ENCODE results near the gene MAP2.

The MAP2 gene

DNA sequence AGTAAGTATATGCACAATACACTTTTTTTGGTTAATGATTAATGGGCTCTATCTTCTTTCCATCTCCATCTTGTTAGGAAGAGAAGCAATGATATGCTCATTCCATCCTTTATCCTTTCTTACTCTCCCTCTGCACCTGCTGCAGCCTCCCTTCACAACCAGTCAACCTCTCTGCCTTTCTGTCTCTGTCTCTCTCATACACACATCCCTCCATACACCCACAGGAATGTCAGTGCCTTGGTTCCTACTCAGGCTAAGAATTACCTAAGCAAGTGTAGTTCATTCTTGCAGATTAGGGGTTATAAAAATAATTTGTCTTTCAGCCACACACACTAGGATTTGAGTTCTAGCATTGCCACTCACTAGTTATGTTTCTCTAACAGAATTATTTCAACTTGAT is 45.6 kb downstream of the MAP2 start:
- H3K27ac ChIP-seq = no peak overlapping the region

DNA sequence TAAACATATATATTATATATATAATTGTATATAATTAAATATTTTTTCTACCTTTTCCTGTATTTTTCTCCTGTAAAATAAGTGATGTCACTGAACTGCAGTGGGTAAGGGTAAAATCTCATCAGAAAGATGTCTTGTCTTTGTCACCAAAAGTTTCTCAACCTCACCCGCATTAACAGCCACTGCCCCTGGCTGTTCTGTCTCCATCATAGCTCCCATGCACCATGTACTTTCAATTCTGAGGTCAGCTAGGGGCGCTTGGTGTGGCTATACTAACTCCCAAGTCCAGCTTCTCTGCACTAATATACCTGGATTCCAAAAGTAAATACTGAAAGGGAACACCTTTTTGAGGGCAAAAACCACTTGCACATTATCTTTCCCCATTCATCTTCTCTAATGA is 46.6 kb downstream of the MAP2 start:
- no peak overlapping the region for H2AFZ ChIP-seq (ENCODE audit: low read depth)

More for the DNA sequence above, 45.6 kb downstream of the MAP2 start:
- TF ChIP-seq CTCF (conservative IDR thresholded peaks at IDR 0.05; ENCODE audit: low read depth, low read length) = no peak
- Histone ChIP-seq H3K4me1 (ENCODE audit: low read depth, poor library complexity, severe bottlenecking) (peaks cover 24% of the 10 kb centered on the region), H3K36me3 (ENCODE audit: insufficient read depth) (no peaks in the 10 kb centered on the region), H3K4me2 (no peak overlapping the region), H3K79me2 (ENCODE audit: insufficient read depth, low read depth) (no peaks in the 10 kb centered on the region), H3K27me3 (ENCODE audit: insufficient read depth, low read depth) (no peaks in the 10 kb centered on the region), H3K4me3 (IDR thresholded peaks at IDR 0.05; ENCODE audit: insufficient read depth, low read depth, low read length) (no peak overlapping the region), H2AFZ (ENCODE audit: low read depth) (no peak overlapping the region), H3K9ac (no peak overlapping the region), H4K20me1 (ENCODE audit: insufficient read depth) (no peaks in the 10 kb centered on the region)

GRCh38 chr2:209471037-209471436 is 47.2 kb downstream of the MAP2 start:
- Histone ChIP-seq H4K20me1 (ENCODE audit: insufficient read depth) (no peaks in the 10 kb centered on the region), H3K4me1 (ENCODE audit: low read depth, poor library complexity, severe bottlenecking) (peaks cover 29% of the 10 kb centered on the region), H3K9ac (no peak overlapping the region), H2AFZ (ENCODE audit: low read depth) (no peak overlapping the region), H3K4me3 (IDR thresholded peaks at IDR 0.05; ENCODE audit: insufficient read depth, low read depth, low read length) (no peak overlapping the region), H3K27ac (no peak overlapping the region), H3K36me3 (ENCODE audit: insufficient read depth) (no peaks in the 10 kb centered on the region), H3K27me3 (ENCODE audit: insufficient read depth, low read depth) (no peaks in the 10 kb centered on the region), H3K79me2 (ENCODE audit: insufficient read depth, low read depth) (no peaks in the 10 kb centered on the region), H3K4me2 (no peak overlapping the region)
- TF ChIP-seq CTCF (conservative IDR thresholded peaks at IDR 0.05; ENCODE audit: low read depth, low read length) = no peak

More for the DNA sequence above, 46.6 kb downstream of the MAP2 start:
- Histone ChIP-seq H3K4me2 (no peak overlapping the region), H3K4me1 (ENCODE audit: low read depth, poor library complexity, severe bottlenecking) (peaks cover 29% of the 10 kb centered on the region), H3K27me3 (ENCODE audit: insufficient read depth, low read depth) (no peaks in the 10 kb centered on the region), H3K4me3 (IDR thresholded peaks at IDR 0.05; ENCODE audit: insufficient read depth, low read depth, low read length) (no peak overlapping the region), H3K27ac (no peak overlapping the region), H3K36me3 (ENCODE audit: insufficient read depth) (no peaks in the 10 kb centered on the region), H3K9ac (no peak overlapping the region), H3K79me2 (ENCODE audit: insufficient read depth, low read depth) (no peaks in the 10 kb centered on the region), H4K20me1 (ENCODE audit: insufficient read depth) (no peaks in the 10 kb centered on the region)
- TF ChIP-seq CTCF (conservative IDR thresholded peaks at IDR 0.05; ENCODE audit: low read depth, low read length) = no peak

DNA sequence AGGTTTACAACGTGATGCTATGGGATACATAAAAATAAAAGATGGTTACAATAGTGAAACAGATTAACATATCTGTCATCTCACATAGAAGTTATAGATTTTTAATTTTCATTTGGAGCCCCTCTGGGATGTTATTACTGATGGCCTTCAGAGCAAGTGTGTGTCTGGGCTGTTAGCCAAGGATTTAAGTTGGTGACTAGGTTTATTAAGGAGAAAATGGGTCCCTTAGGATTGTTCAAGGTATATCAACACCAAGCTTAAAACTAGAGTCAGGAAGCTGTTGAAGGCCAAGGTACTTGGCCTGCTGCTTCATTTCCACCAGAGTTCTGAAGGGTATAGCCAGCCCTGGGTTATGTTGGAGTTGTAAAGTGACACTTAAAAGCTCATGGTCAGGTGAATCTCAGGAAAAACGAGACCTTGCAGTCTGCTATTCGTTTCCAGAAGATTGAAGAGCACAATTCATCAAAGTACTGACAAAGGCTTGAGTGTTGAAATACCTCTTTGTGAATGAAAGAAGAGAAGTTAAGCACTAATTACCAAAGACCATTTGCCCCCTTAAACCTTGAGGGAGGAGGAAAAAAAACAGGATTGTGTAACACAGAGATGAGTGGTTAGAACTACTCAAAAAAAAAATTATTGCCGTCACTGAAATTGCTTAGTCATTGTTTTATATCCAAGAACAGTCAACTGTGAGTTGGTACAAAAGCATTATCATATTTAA is 48.4 kb downstream of the MAP2 start:
- H3K27ac ChIP-seq = no peak overlapping the region
- H4K20me1 ChIP-seq (ENCODE audit: insufficient read depth) = no peaks in the 10 kb centered on the region
- H3K4me2 ChIP-seq = no peak overlapping the region
- H3K9ac ChIP-seq = no peak overlapping the region
- no peaks in the 10 kb centered on the region for H3K36me3 ChIP-seq (ENCODE audit: insufficient read depth)
- no peaks in the 10 kb centered on the region for H3K27me3 ChIP-seq (ENCODE audit: insufficient read depth, low read depth)
- no peaks in the 10 kb centered on the region for H3K79me2 ChIP-seq (ENCODE audit: insufficient read depth, low read depth)
- no peak overlapping the region for H3K4me3 ChIP-seq (IDR thresholded peaks at IDR 0.05; ENCODE audit: insufficient read depth, low read depth, low read length)
- TF ChIP-seq CTCF (conservative IDR thresholded peaks at IDR 0.05; ENCODE audit: low read depth, low read length) = no peak
- no peak overlapping the region; the same call in 1 of the 2 replicates for H2AFZ ChIP-seq (ENCODE audit: low read depth)
- H3K4me1 ChIP-seq (ENCODE audit: low read depth, poor library complexity, severe bottlenecking) = peaks cover 29% of the 10 kb centered on the region

All from KMS-11 (cell line).